Endodermal cell (in vitro differentiated cells): ENCODE measurements around the gene BCOR. TPM values are rescaled to one million over a fixed set of nuclear protein-coding genes. Genes with fewer than 3 reads are reported as not detected.
A peak's percentile ranks its signal among the peaks of the same experiment; 100 is the strongest.

Experiments
- DNase-seq: peaks from one replicate; pipeline ENCODE4 v3.0.0-alpha.2; 2017
- H3K27ac ChIP-seq: 2 replicates; pipeline ENCODE4 v1.5.1; 2013; ENCODE audit warnings: mild to moderate bottlenecking, low read depth, low read length, moderate library complexity
- H3K27me3 ChIP-seq: 2 replicates; pipeline ENCODE4 v1.6.1; 2013; ENCODE audit warnings: mild to moderate bottlenecking, low read length, moderate library complexity; ENCODE audit not compliant: insufficient read depth, control insufficient read depth, poor library complexity, severe bottlenecking
- H3K36me3 ChIP-seq: 2 replicates; pipeline ENCODE4 v1.7.0; 2013; ENCODE audit warnings: mild to moderate bottlenecking, low read length, moderate library complexity; ENCODE audit not compliant: control insufficient read depth, insufficient read depth
- H3K4me1 ChIP-seq: one replicate; pipeline ENCODE4 v1.7.0; 2013; ENCODE audit warnings: low read length; ENCODE audit not compliant: control insufficient read depth, insufficient read depth
- H3K4me3 ChIP-seq: 2 replicates; pipeline ENCODE4 v1.5.1; 2013; ENCODE audit warnings: mild to moderate bottlenecking, low read length, moderate library complexity
- H3K9ac ChIP-seq: 2 replicates; pipeline ENCODE4 v1.6.1; 2013; ENCODE audit warnings: mild to moderate bottlenecking, low read length, moderate library complexity; ENCODE audit not compliant: poor library complexity, severe bottlenecking; ENCODE audit errors: extremely low read depth
- H3K9me3 ChIP-seq: 2 replicates; pipeline ENCODE4 v1.6.1; 2013; ENCODE audit warnings: mild to moderate bottlenecking, low read length, moderate library complexity; ENCODE audit not compliant: control insufficient read depth
- H3K27ac Mint-ChIP-seq: 2 replicates; pipeline ENCODE4 v1.8.0; 2020; ENCODE audit warnings: mixed read lengths
- H3K27me3 Mint-ChIP-seq: 2 replicates; pipeline ENCODE4 v1.8.0; 2021; ENCODE audit warnings: mild to moderate bottlenecking, mixed read lengths; ENCODE audit not compliant: insufficient read depth
- H3K36me3 Mint-ChIP-seq: 2 replicates; pipeline ENCODE4 v1.8.0; 2020; ENCODE audit warnings: low read depth, mixed read lengths
- H3K4me1 Mint-ChIP-seq: 2 replicates; pipeline ENCODE4 v1.8.0; 2020; ENCODE audit warnings: mixed read lengths
- H3K4me3 Mint-ChIP-seq: 2 replicates; pipeline ENCODE4 v1.8.0; 2020; ENCODE audit warnings: mild to moderate bottlenecking, moderate library complexity, mixed read lengths
- H3K9me3 Mint-ChIP-seq: 2 replicates; pipeline ENCODE4 v1.8.0; 2020; ENCODE audit warnings: mild to moderate bottlenecking, mixed read lengths
- WGBS, 2 experiments: methylation state at CpG; one replicate each; pipeline versions ENCODE4 v1.1.5 to v1.1.7; 2013; ENCODE audit warnings: missing lambda C conversion rate in 2 of 2, mixed read lengths in 1 of 2; ENCODE audit not compliant: insufficient coverage in 1 of 2, insufficient read length in 1 of 2; 5-methylcytosine and 5-hydroxymethylcytosine counted together
- total RNA-seq, 2 donors: library from RNA; stranded (reverse); fragmentation: NEBNext Ultra II Directional in 1 of 2; extraction: Animal tissue kit (Norgen Biotek cat#: 25700) in 1 of 2; gene quantifications; 2 replicates in 1 of 2; 3 replicates in 1 of 2; pipeline ENCODE4 v1.2.1, GENCODE V29; 2021
- TF ChIP-seq, protein P1 (sequence below): fragments of 200-600 bp; sonication (generic); conservative IDR thresholded peaks from 2 replicates; pipeline ENCODE4 v1.5.0; 2021; ENCODE audit warnings: antibody characterized with exemption, mild to moderate bottlenecking

The BCOR gene
- total RNA-seq, 2 donors from 2014 or later = 31.3 to 37.9 TPM

GRCh38 chrX:40012868-40013265, 84.9 kb downstream of the BCOR start:
- H3K36me3 ChIP-seq = no peaks in the 10 kb centered on the region
- 0 to 4% methylated on average over 3 to 32 of the region's 35 CpGs for WGBS, 2 experiments
- H3K27ac ChIP-seq = no peak overlapping the region
- H3K9me3 ChIP-seq = no peaks in the 10 kb centered on the region
- H3K27me3 ChIP-seq = peaks cover 45% of the 10 kb centered on the region
- Mint-ChIP-seq H3K27me3 (peaks cover 76% of the 10 kb centered on the region), H3K4me3 (peak overlapping the region; percentile 58), H3K4me1 (peaks cover 27% of the 10 kb centered on the region), H3K9me3 (peaks cover 10% of the 10 kb centered on the region), H3K36me3 (no peaks in the 10 kb centered on the region), H3K27ac (no peak overlapping the region)
- H3K4me1 ChIP-seq = no peaks in the 10 kb centered on the region
- peak overlapping the region; percentile 70 for H3K4me3 ChIP-seq
- no peak overlapping the region for H3K9ac ChIP-seq
- TF ChIP-seq, protein P1, sequence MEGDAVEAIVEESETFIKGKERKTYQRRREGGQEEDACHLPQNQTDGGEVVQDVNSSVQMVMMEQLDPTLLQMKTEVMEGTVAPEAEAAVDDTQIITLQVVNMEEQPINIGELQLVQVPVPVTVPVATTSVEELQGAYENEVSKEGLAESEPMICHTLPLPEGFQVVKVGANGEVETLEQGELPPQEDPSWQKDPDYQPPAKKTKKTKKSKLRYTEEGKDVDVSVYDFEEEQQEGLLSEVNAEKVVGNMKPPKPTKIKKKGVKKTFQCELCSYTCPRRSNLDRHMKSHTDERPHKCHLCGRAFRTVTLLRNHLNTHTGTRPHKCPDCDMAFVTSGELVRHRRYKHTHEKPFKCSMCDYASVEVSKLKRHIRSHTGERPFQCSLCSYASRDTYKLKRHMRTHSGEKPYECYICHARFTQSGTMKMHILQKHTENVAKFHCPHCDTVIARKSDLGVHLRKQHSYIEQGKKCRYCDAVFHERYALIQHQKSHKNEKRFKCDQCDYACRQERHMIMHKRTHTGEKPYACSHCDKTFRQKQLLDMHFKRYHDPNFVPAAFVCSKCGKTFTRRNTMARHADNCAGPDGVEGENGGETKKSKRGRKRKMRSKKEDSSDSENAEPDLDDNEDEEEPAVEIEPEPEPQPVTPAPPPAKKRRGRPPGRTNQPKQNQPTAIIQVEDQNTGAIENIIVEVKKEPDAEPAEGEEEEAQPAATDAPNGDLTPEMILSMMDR = no peak
- DNase-seq = peak; percentile 79

GRCh38 chrX:40012039-40012867, 85.5 kb downstream of the BCOR start:
- Histone ChIP-seq H3K4me1 (no peaks in the 10 kb centered on the region), H3K9ac (no peak overlapping the region), H3K27me3 (peaks cover 51% of the 10 kb centered on the region), H3K27ac (no peak overlapping the region), H3K9me3 (no peaks in the 10 kb centered on the region), H3K36me3 (no peaks in the 10 kb centered on the region), H3K4me3 (peak overlapping the region; percentile 70)
- H3K4me3 Mint-ChIP-seq = peak overlapping the region; percentile 58
- H3K27ac Mint-ChIP-seq = no peak overlapping the region
- DNase-seq = peak; percentile 76
- H3K27me3 Mint-ChIP-seq = peaks cover 80% of the 10 kb centered on the region
- H3K4me1 Mint-ChIP-seq = peaks cover 32% of the 10 kb centered on the region
- H3K9me3 Mint-ChIP-seq = peaks cover 8% of the 10 kb centered on the region
- H3K36me3 Mint-ChIP-seq = no peaks in the 10 kb centered on the region
- TF ChIP-seq, protein P1 = no peak
- 4 to 6% methylated on average over 9 to 59 of the region's 60 CpGs for WGBS, 2 experiments

GRCh38 chrX:40011322-40012038, 86.3 kb downstream of the BCOR start:
- H3K9me3 ChIP-seq = no peaks in the 10 kb centered on the region
- no peaks in the 10 kb centered on the region for H3K36me3 ChIP-seq
- H3K27me3 ChIP-seq = peaks cover 59% of the 10 kb centered on the region
- WGBS, 2 experiments = 38 to 69% methylated on average over 4 to 24 of the region's 24 CpGs
- Mint-ChIP-seq H3K36me3 (no peaks in the 10 kb centered on the region), H3K27me3 (peaks cover 84% of the 10 kb centered on the region), H3K27ac (no peak overlapping the region), H3K4me1 (peaks cover 40% of the 10 kb centered on the region), H3K4me3 (peak overlapping the region; percentile 58), H3K9me3 (peaks cover 7% of the 10 kb centered on the region)
- H3K27ac ChIP-seq = no peak overlapping the region
- H3K4me1 ChIP-seq = no peaks in the 10 kb centered on the region
- H3K4me3 ChIP-seq = peak overlapping the region; percentile 70
- no peak overlapping the region for H3K9ac ChIP-seq
- TF ChIP-seq, protein P1 = no peak
- DNase-seq = peak; percentile 52
